Memory B cell (primary cell): ENCODE measurements around the gene SORCS2.

Source experiments
- ATAC-seq: fragments of 150-1000 bp; cut with Tn5 transposase; 2 replicates; pipeline ENCODE4 v1.10.0; 2021; ENCODE audit warnings: low read depth, mild to moderate bottlenecking, moderate library complexity
- DNase-seq, 2 donors: peaks; one replicate each; pipeline ENCODE4 v3.0.0; 2022; ENCODE audit warnings: low spot score in 2 of 2
- H3K27ac Mint-ChIP-seq: one replicate; pipeline ENCODE4 v1.8.0; 2022; ENCODE audit warnings: mild to moderate bottlenecking, moderate library complexity, mixed read lengths
- H3K27me3 Mint-ChIP-seq: one replicate; pipeline ENCODE4 v1.8.0; 2022; ENCODE audit warnings: mixed read lengths
- H3K36me3 Mint-ChIP-seq: one replicate; pipeline ENCODE4 v1.8.0; 2022; ENCODE audit warnings: mild to moderate bottlenecking, mixed read lengths
- H3K4me1 Mint-ChIP-seq: one replicate; pipeline ENCODE4 v1.8.0; 2022; ENCODE audit warnings: mixed read lengths
- H3K4me3 Mint-ChIP-seq: one replicate; pipeline ENCODE4 v1.8.0; 2022; ENCODE audit warnings: mild to moderate bottlenecking, moderate library complexity, mixed read lengths
- H3K9me3 Mint-ChIP-seq: one replicate; pipeline ENCODE4 v1.8.0; 2022; ENCODE audit warnings: mixed read lengths

SORCS2 gene

DNA sequence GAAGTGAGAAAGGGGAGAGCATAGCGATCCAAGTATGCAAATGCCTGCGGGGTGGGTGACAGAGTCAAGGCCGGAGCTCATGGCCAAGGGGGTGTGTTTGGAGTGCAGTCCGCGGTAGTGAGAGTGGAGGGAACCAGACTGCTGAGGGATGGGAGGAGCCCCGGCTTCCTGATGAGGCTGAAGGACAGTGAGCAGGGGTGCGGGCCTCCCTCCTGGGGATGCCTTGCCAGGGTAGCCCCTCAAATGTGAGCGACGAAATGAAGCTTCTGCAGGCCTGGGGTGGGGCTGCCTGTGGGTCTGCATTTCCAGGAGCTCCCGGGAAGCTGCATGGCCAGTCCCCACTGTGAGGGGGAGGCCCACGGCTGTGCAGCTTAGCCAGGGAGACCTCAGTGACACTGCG lies 197.4 kb downstream of the SORCS2 start:
- H3K9me3 Mint-ChIP-seq, result peaks cover 6% of the 10 kb centered on the region
- no peaks in the 10 kb centered on the region for H3K36me3 Mint-ChIP-seq
- no peak overlapping the region for H3K4me3 Mint-ChIP-seq
- DNase-seq, result no peak
- H3K27ac Mint-ChIP-seq, result no peak overlapping the region
- no peak for ATAC-seq
- peaks cover 6% of the 10 kb centered on the region for H3K4me1 Mint-ChIP-seq
- peaks cover 5% of the 10 kb centered on the region for H3K27me3 Mint-ChIP-seq

DNA sequence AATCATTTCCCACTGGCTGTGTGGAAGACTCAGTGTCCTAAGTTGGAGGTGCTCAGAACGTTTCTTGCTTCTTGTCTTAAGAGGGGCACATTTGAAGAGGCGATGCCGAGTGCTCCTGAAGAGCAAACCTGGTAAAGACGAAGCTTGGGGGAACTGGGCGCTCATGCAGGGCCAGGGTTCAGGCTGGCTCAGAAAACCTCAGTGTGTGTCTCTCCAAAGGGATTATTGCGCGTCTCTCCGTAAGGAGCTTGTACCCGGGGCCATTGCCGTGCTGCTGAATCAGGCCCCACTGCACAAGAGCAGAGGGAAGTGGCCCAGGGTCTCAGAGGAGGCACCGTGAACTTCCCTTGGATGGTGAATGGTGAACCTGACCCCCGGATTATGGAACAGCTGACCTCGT lies 198.0 kb downstream of the SORCS2 start:
- H3K4me1 Mint-ChIP-seq, result peaks cover 6% of the 10 kb centered on the region
- DNase-seq (no peak), ATAC-seq (no peak)
- no peak overlapping the region for H3K27ac Mint-ChIP-seq
- H3K4me3 Mint-ChIP-seq, result no peak overlapping the region
- peaks cover 5% of the 10 kb centered on the region for H3K27me3 Mint-ChIP-seq
- H3K9me3 Mint-ChIP-seq, result peaks cover 6% of the 10 kb centered on the region
- no peaks in the 10 kb centered on the region for H3K36me3 Mint-ChIP-seq

DNA sequence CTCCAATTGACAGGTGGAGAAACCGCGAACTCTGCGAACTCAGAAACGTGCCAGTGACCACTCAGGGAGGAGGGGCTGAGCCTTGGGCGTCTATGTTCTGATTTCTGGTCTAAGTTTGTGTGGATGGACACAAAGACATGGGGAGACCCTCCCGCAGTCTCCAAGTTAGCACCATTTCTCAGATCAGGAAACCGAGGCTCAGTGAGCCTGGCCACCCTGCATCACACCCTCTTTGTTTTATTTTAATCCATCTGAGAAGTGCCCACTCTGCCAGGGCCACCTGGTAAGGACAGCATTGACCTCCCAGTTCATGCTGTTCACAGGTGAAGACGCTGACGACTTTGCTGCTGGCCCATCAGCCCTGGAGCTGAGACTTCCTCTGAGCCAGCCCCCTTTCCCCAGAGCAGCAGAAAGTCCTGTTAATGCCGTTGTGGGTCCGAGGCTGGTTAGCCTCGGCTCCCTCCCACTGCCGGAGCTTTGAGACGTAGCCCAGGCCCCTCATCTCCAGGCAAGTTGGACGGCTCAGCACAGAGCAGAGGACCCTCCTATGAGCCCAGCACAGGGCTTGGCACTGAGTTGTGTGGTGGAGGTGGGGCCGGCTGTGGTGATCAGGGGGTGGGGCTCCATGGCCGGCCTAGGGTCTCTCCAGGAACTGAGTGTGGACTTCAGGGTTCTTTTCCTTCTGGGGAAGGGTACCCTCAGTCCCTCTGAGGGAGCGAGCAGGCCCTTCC lies 198.7 kb downstream of the SORCS2 start:
- ATAC-seq (no peak), DNase-seq (no peak)
- H3K9me3 Mint-ChIP-seq, result peaks cover 6% of the 10 kb centered on the region
- H3K4me3 Mint-ChIP-seq, result no peak overlapping the region
- no peaks in the 10 kb centered on the region for H3K36me3 Mint-ChIP-seq
- no peak overlapping the region for H3K27ac Mint-ChIP-seq
- peaks cover 5% of the 10 kb centered on the region for H3K27me3 Mint-ChIP-seq
- H3K4me1 Mint-ChIP-seq, result peaks cover 6% of the 10 kb centered on the region

DNA sequence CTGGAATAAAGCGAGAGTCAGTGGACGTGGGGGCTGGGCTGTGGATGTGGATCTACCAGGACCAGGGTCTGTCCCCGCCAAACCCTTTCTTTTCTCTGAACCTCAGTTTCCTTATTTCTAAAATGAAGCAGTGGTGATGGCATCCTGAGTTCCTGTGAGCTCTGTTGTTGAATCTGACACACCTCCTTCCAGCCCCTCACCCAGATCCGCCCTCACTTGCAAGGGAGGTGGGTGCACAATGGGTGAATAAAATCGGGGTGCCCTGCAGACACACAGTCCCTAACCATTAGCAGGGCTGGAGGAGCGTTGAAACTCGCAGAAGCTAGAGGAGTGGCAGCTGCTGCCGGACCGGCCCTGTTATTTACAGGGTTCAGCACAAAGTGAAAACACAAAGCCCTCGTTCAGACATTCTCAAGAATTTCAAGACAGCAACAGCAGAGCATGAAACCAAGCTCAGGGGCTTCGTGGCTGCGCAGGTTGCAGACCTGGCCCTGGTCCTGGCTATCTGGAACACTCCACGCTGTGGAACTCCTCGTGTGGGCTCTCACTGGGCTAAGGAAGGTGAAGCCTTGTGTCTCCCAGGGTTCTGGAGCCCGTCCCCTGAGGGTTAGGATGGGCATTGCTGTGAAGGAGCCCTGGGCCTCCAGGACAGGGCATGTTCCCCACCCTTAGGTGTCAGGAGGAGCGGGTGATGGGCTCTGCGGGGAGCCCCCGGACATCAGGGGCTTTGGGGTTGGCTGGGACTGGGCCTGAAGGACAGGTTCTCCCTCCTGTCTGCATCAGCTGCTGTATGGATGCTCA lies 199.5 kb downstream of the SORCS2 start:
- ATAC-seq, result no peak
- DNase-seq, result no peak
- Mint-ChIP-seq H3K36me3 (no peaks in the 10 kb centered on the region), H3K4me1 (peaks cover 6% of the 10 kb centered on the region), H3K9me3 (peaks cover 6% of the 10 kb centered on the region), H3K27me3 (peaks cover 5% of the 10 kb centered on the region), H3K27ac (no peak overlapping the region), H3K4me3 (no peak overlapping the region)

DNA sequence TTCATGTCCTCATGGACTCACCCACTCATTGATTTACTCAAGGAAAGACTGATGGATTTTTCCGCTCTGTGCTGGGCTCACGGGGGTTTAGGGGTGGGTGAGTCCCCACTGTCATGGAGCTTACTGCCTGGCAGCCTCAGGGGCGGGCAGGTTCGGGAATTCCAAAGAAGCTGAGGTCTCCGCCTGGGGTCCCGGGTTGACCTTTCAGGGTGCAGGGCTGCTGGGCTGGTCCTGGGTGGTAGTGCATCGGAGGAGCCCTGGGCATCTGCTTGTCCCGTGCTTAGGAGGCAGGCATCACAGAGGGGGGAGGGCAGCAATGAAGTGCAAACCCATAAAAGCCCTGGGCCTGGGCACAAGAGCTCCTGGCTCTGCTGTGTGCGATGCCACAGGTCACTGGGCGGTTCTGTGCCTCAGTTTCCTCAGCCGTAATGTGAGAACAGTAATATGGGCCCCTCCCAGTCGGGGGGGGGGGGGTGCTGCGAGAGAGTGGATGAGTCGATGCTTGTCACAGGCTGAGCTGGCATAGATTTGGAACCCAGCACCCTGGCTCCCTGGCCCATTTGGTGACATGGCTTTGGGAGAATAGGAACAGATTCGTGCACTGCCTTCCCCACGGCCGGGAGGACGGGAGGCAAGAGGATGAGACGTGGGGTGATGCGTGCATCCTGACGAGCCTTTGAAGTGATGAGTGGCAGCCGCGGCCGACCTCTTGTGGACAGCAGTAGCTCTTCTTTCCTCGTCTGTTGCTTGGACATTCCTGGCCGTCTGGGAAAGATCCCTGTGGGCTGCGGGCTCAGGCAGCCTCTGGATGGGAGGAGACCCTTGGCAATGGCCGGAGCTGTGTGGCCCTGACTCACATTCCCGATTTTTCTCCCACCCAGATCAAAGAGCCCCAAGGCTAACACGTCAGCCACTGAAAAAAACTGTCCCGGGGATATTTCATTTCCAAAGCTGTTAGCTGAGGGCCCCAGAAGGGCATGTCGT lies 200.4 kb downstream of the SORCS2 start:
- DNase-seq (no peak), ATAC-seq (no peak)
- H3K4me3 Mint-ChIP-seq, result no peak overlapping the region
- H3K36me3 Mint-ChIP-seq, result no peaks in the 10 kb centered on the region
- peaks cover 1% of the 10 kb centered on the region for H3K9me3 Mint-ChIP-seq
- H3K27me3 Mint-ChIP-seq, result peaks cover 5% of the 10 kb centered on the region
- H3K27ac Mint-ChIP-seq, result no peak overlapping the region
- peaks cover under 1% of the 10 kb centered on the region for H3K4me1 Mint-ChIP-seq

DNA sequence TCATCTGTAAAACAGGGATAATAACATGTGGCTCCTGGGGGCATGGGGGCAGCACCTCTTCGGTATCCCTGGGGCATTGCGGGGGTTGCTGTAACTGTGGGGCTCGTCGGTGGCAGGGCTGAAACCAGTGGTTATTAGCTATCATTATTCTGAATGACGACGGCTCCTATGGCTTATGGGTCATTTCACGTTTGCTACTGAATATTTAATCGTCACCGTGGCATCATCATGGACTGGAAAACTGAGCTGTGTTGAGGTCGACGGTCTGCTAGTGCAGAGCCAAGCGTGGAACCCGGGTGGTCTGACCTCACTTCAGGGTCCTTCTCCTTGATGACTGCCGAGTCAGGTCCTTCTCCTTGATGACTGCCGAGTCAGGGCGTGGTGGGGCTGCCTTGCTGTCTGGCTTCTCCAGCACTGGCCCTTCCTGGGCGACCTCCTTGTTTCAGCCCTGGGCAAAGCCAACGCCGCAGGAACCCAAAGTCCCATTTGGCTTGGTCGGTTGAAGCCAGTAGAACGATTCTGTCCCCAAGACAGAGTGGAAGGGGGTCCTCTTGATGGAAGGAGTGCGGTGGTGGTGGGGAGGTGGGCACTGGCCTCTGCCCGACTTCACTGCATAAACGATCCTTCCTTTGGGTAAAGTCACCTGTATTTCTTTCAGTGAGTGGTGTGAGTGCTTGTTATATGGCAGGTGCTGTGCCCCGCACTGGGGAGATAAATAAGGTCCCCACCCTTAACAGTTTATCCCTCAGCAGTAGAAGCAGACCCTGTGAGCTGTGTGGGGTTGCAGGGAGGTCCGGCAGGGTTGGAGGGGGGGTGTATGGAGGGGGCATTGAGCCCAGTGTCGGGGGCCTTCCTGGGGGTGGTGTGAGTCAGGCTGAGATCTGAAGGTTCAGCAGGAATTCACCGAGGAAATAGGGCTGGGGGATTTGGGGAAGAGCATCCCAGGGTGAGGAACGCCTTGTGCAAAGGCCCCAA lies 201.6 kb downstream of the SORCS2 start:
- no peaks in the 10 kb centered on the region for H3K4me1 Mint-ChIP-seq
- H3K27me3 Mint-ChIP-seq, result peaks cover 5% of the 10 kb centered on the region
- H3K27ac Mint-ChIP-seq, result no peak overlapping the region
- no peaks in the 10 kb centered on the region for H3K9me3 Mint-ChIP-seq
- ATAC-seq (no peak), DNase-seq (no peak)
- no peaks in the 10 kb centered on the region for H3K36me3 Mint-ChIP-seq
- no peak overlapping the region for H3K4me3 Mint-ChIP-seq

DNA sequence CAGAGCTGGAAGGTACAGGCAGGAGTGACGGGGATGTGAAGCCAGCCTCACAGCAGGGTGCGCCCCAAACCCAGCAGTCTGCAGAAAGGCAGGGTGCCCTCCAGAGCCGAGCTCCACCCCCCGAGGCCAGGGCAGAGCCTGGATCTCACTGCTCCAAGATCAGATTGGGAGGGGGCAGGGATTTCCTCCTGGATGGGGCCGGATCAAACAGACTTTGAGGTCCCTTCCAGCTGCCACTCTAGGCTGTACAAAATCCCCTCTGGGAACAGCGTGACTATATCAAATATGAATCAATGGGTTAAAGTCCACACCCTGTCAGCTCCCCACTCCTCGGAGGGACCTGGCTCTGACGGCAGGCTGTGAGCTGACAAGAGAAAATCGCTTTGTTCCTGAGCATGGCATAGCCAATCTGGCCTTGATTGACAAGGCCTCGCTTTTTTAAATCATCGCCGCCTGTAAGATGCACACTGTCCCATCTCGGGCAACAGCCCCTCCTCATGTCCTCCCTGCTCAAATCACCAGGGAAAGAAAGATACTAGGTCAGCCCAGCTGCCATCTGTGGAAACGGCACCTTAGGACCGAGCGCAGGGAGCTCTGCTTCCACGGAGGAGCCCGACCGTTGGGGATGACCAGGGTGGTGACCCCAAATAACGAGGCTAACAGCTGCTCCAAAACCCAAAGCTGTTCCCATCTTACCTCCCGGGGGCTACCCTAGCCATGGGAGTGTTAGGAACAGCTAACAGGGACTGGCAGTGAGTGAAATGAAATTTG lies 202.5 kb downstream of the SORCS2 start:
- DNase-seq (no peak), ATAC-seq (no peak)
- no peaks in the 10 kb centered on the region for H3K36me3 Mint-ChIP-seq
- no peak overlapping the region for H3K4me3 Mint-ChIP-seq
- no peaks in the 10 kb centered on the region for H3K9me3 Mint-ChIP-seq
- peaks cover 5% of the 10 kb centered on the region for H3K27me3 Mint-ChIP-seq
- no peaks in the 10 kb centered on the region for H3K4me1 Mint-ChIP-seq
- H3K27ac Mint-ChIP-seq, result no peak overlapping the region

DNA sequence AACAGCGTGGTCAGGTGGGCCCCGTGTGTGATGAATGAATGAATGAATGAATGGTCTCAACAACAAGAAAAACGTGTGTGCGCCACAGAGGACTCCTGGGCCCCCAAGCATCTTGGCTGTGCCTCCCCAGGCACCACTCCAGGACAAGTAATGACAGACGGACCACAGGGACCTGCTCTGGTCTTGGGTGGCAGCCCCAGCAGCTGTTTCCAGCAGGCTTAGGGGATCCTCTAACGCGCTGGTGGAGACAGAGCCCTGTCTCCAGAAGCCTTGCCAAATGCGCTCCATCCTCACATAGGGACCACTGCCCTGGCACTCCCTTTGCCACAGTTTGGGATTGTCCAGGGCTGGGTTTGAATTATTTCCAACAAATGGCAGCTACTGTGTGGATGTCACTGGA lies 203.3 kb downstream of the SORCS2 start:
- Mint-ChIP-seq H3K4me3 (no peak overlapping the region), H3K27me3 (peaks cover 7% of the 10 kb centered on the region), H3K4me1 (no peaks in the 10 kb centered on the region), H3K9me3 (peaks cover 3% of the 10 kb centered on the region), H3K36me3 (no peaks in the 10 kb centered on the region), H3K27ac (no peak overlapping the region)
- DNase-seq (no peak), ATAC-seq (no peak)

DNA sequence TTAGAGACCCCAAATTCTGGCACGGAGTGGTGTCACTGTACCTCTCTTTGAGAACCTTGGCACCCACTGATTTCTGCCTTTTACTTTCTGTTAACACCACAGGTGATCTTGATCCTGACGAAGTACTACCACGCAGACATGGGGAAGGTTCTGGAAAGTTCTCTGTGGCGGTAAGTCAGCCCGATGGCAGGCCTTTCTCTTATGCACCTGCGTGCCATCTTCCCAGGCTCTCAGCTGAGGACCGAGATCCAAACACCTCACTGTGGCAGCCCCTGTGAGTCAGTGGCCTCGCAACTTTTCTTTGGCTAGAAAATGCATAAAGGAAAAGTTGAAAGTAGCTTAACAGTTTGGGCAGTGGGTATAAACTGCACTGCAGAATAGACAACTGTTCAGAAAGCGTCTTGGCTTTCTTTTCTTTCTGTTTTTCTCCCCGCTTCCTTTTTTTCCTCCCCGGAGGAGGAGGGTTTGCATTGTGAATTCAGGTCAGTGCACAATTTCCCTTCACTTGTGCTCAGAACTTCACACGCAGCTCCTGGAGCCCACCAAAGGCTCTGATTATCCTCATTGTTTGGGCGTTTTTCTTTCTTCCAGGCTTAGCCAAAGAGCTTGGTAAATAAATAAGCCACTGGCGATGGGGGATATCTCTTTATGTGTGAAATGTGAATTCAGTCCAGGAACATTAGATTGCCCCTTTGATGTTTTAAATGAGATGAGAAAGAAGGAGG lies 204.0 kb downstream of the SORCS2 start:
- no peak overlapping the region for H3K4me3 Mint-ChIP-seq
- H3K4me1 Mint-ChIP-seq, result no peaks in the 10 kb centered on the region
- no peak overlapping the region for H3K27ac Mint-ChIP-seq
- DNase-seq, result no peak
- H3K36me3 Mint-ChIP-seq, result no peaks in the 10 kb centered on the region
- H3K27me3 Mint-ChIP-seq, result peaks cover 10% of the 10 kb centered on the region
- no peak for ATAC-seq
- peaks cover 8% of the 10 kb centered on the region for H3K9me3 Mint-ChIP-seq

DNA sequence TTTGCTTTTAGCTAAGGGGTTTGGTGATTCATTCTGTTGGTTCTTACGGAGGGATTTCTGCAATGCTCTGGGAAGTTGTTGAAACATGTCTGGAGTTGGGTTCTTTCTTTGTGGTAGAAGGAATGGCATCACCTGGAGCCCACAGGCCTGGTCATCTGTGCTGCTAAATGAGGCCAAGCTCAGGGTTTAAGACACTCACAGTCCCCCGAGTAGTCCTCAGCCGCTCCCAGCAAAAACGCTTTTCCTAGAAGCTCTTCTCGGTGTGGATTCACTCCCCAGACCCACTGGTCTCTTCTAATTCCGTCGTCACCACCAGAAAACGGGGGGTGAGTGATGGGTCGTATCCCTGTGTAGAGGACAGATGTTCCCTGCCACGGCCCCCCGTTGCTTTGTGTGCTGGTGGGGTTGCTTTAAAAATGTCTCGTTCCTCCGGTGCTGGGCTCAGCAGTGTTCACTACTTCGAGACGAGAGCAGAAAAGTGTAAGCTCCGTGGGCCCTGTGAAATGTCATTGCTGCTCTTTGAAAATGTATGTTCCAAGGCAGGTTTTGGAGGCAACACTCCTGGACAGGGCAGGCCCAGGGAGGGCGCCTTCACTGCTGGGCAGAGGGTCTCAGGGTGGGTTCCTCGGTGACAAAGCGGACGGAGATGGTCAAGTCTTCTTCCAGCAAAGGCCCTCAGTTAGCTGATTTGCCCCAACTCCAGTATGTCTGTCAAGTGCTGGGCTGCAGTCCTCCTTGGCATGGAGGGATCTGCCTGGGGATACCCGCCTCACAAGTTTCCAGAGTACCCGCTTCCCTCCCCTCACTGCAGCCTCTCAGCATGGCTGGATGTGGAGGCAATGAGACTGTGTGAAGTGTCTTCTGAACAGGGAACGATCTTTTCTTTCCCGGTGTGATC lies 205.1 kb downstream of the SORCS2 start:
- Mint-ChIP-seq H3K27ac (no peak overlapping the region), H3K27me3 (peaks cover 8% of the 10 kb centered on the region), H3K4me1 (no peaks in the 10 kb centered on the region), H3K36me3 (no peaks in the 10 kb centered on the region), H3K9me3 (peaks cover 8% of the 10 kb centered on the region), H3K4me3 (no peak overlapping the region)
- ATAC-seq, result no peak
- no peak for DNase-seq

DNA sequence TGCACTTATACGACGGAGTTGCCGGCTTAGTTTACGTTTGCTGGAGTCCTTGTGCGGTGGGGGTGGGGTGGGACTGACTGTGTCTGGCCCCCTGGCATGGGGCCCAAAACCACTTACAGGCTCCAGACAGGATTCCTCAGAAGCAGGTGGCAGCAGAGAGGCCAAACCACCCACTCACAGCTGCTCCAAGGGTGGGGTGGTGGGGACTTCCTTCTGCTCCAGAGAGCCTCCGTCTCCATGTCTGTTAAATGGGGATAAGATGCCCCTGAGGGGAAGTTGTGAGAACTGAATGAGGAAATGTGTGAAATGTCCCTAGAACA lies 205.7 kb downstream of the SORCS2 start:
- Mint-ChIP-seq H3K9me3 (peaks cover 8% of the 10 kb centered on the region), H3K4me3 (no peak overlapping the region), H3K4me1 (no peaks in the 10 kb centered on the region), H3K27ac (no peak overlapping the region), H3K27me3 (peaks cover 8% of the 10 kb centered on the region), H3K36me3 (no peaks in the 10 kb centered on the region)
- no peak for ATAC-seq
- no peak for DNase-seq
